Measurements from ENCODE around the gene TAF1B. TPM values are rescaled to one million over a fixed set of nuclear protein-coding genes. Genes with fewer than 3 reads are reported as not detected.

The TAF1B gene
- total and polyA plus RNA-seq, 10 of the 15 experiments (the other 5 are each of a cell fraction or from before 2014, with no cell fraction given): 8.1 to 18.3 (median 12.4) TPM

- Histone ChIP-seq H4K20me1 (ENCODE audit: control insufficient read depth, insufficient read depth) (no peaks in the 10 kb centered on the region), H3K9me3 (replicated peaks; ENCODE audit: control insufficient read depth, insufficient read depth, low read length) (no peaks in the 10 kb centered on the region), H3K9ac (ENCODE audit: control insufficient read depth, insufficient read depth, low read length) (no peak overlapping the region), H3K27me3 (replicated peaks in 1 of 2; ENCODE audit: control insufficient read depth in 2 of 2, insufficient read depth in 2 of 2, low read length in 1 of 2) (no peaks in the 10 kb centered on the region; a peak in 1 of 4 replicates), H3K27ac (ENCODE audit: control insufficient read depth, insufficient read depth) (no peak overlapping the region), H3K4me2 (ENCODE audit: control insufficient read depth, insufficient read depth) (peak overlapping the region; percentile 49; the same call in 1 of the 2 replicates), H3K4me3 (no peak overlapping the region; the same call in 1 of the 2 replicates), H3K4me1 (ENCODE audit: control insufficient read depth, insufficient read depth, low read length) (peaks cover 11% of the 10 kb centered on the region), H2AFZ (ENCODE audit: control insufficient read depth, low read depth, low read length) (peak overlapping the region; percentile 80), H3K79me2 (ENCODE audit: control insufficient read depth, insufficient read depth, low read length) (no peaks in the 10 kb centered on the region), H3K36me3 (ENCODE audit: control insufficient read depth in 2 of 2, insufficient read depth in 2 of 2, low read length in 1 of 2) (no peaks in the 10 kb centered on the region)
- no TSS peak for BruUV-seq (replicated peaks)
- SMC1A ChIA-PET (ENCODE audit: uncharacterized antibody, unreplicated experiment): interaction anchor here (0.7 to 7.0 kb wide), 27 partner anchors 13 to 325 kb away, joined by 3 to 39 read pairs (median 3); partner anchors contain the start of gene TAF1B
- POLR2A ChIA-PET: interaction anchor here (0.6 to 1.3 kb wide), 6 partner anchors 33 to 585 kb away, joined by 3 to 4 read pairs (median 3); partner anchors contain the start of gene TAF1B
- DNase-seq (ENCODE audit: low read depth, low spot score) (peak; percentile 47), FAIRE-seq (peak; percentile 98), ATAC-seq (peak; percentile 93)
- in situ Hi-C loops (cut with MboI): no loop called here
- intact Hi-C loops (cut with micrococcal nuclease; ENCODE audit: unreplicated experiment): loop anchor here (1.0 to 2.0 kb wide), 2 partner anchors 115 to 248 kb away; no protein-coding TSS in a partner anchor
- CTCF ChIA-PET: interaction anchor here (0.6 to 8.4 kb wide), 53 partner anchors 10 to 635 kb away, joined by 3 to 80 read pairs (median 4); partner anchors contain the start of genes ADAM17 and TAF1B
- 24% methylated on average over 13 of the region's 14 CpGs for WGBS (ENCODE audit: insufficient coverage, insufficient replicate concordance, low lambda C conversion rate, missing lambda C conversion rate)
- RAD21 ChIA-PET (ENCODE audit: unreplicated experiment): interaction anchor here (0.6 to 4.1 kb wide), 21 partner anchors 11 to 635 kb away, joined by 3 to 43 read pairs (median 4); partner anchors contain the start of genes TAF1B and YWHAQ
- TF ChIP-seq LARP7 (IDR thresholded peaks at IDR 0.05): peak; percentile 41; the same call in 1 of the 2 replicates
- peak; percentile 84 for TF ChIP-seq RAD21 (IDR thresholded peaks at IDR 0.05; ENCODE audit: insufficient read depth, low read depth, low read length)
- TF ChIP-seq MAX (IDR thresholded peaks at IDR 0.05; ENCODE audit: low read depth, low read length): 0 out of 2 replicates have a peak, but pooled peaks have one; percentile 22
- peak; percentile 35; the same call in 1 of the 2 replicates for TF ChIP-seq CREM (IDR thresholded peaks at IDR 0.05; ENCODE audit: low read depth)
- no peak for TF ChIP-seq REST (IDR thresholded peaks at IDR 0.05; ENCODE audit: low read depth, low read length)
- TF ChIP-seq POU2F2 (IDR thresholded peaks at IDR 0.05; ENCODE audit: borderline replicate concordance, low read depth, low read length): peak; percentile 34; the same call in 1 of the 3 replicates
- peak; percentile 98 for TF ChIP-seq ZNF24 (IDR thresholded peaks at IDR 0.05)
- no peak for TF ChIP-seq HDGF (IDR thresholded peaks at IDR 0.05)
- TF ChIP-seq YY1 (IDR thresholded peaks at IDR 0.05; ENCODE audit: low read depth, low read length): peak; percentile 71
- peak; percentile 56; the same call in 1 of the 2 replicates for TF ChIP-seq CREB1 (IDR thresholded peaks at IDR 0.05; ENCODE audit: low read depth)
- TF ChIP-seq SMARCA5 (IDR thresholded peaks at IDR 0.05): peak; percentile 43; the same call in 1 of the 2 replicates
- peak; percentile 97 to 100 (median 98) for TF ChIP-seq CTCF (IDR thresholded peaks at IDR 0.05 in 2 of 3, conservative IDR thresholded peaks at IDR 0.05 in 1 of 3; ENCODE audit: control insufficient read depth in 2 of 3, extremely low read depth in 1 of 3, insufficient read depth in 1 of 3, low read depth in 3 of 3, low read length in 3 of 3)
- peak; percentile 11 to 56; a peak in 1 of 4 replicates for TF ChIP-seq BHLHE40 (IDR thresholded peaks at IDR 0.05; ENCODE audit: borderline replicate concordance in 1 of 2, low read depth in 2 of 2, low read length in 1 of 2)
- TF ChIP-seq NBN (IDR thresholded peaks at IDR 0.05): peak; percentile 68; the same call in 1 of the 2 replicates
- TF ChIP-seq SMC3 (IDR thresholded peaks at IDR 0.05; ENCODE audit: borderline replicate concordance, low read length): peak; percentile 82
- TF ChIP-seq IKZF2 (IDR thresholded peaks at IDR 0.05): 0 out of 4 replicates have a peak, but pooled peaks of 1 of the 2 experiments have one; percentile 12
- no peak; the same call in 1 of the 2 replicates for TF ChIP-seq IKZF1 (conservative IDR thresholded peaks at IDR 0.05)
Observed at GRCh38 chr2:9799729-9800632, 43.3 kb upstream of the TAF1B start.

Measured in GM12878 (cell line).